K562 (cell line): Measurements from ENCODE around the gene ZSWIM7. TPM values are rescaled to one million over a fixed set of nuclear protein-coding genes. Genes with fewer than 3 reads are reported as not detected.

Experiments used
- ATAC-seq: fragments of 200-7000 bp; cut with Tn5 transposase; 3 replicates; pipeline ENCODE4 v1.9.1; 2020; ENCODE audit warnings: moderate library complexity
- BruUV-seq: library from RNA; stranded (reverse); fragments of 400-500 nt; replicated peaks from 2 replicates; lab custom pipeline; 2021; lab: Mats Ljungman, UMichigan
- CTCF ChIA-PET: fragments of 300-600 bp; formaldehyde crosslinking; extraction: SDS; loops from one replicate; lab custom pipeline; 2021; ENCODE audit warnings: low intra/inter-chr PET ratio; lab: Yijun Ruan, JAX
- POLR2A ChIA-PET: fragments of 300-600, 350-650 bp; sonication (Branson Sonifier 250); formaldehyde crosslinking; extraction: SDS; loops from one replicate; lab custom pipeline; 2021; ENCODE audit warnings: antibody characterized with exemption, inconsistent platforms; lab: Yijun Ruan, JAX
- DNase-seq, 4 experiments: peaks; one replicate each; pipeline versions ENCODE4 v3.0.0 to v3.0.0-alpha.2; 2011 to 2018; ENCODE audit warnings: low spot score in 3 of 4, mixed read lengths in 3 of 4; ENCODE audit errors: extremely low read depth in 1 of 4
- FAIRE-seq: peaks from 2 replicates; lab custom pipeline; 2011; peaks lifted over from hg19 to GRCh38; lab: Jason Lieb, UNC
- H2AFZ ChIP-seq: 2 replicates; pipeline ENCODE4 v1.6.0; 2011; ENCODE audit warnings: low read depth, low read length, control low read depth, inconsistent platforms
- H3K27ac ChIP-seq: fragments of 200-600 bp; 3 replicates; pipeline ENCODE4 v1.8.0; 2011; ENCODE audit warnings: low read depth, mild to moderate bottlenecking, control low read depth, inconsistent platforms, low read length, moderate library complexity, mixed read lengths; ENCODE audit errors: extremely low read depth
- H3K27me3 ChIP-seq, 2 experiments: fragments of 300-600 bp in 1 of 2; 2 replicates in 1 of 2; 3 replicates in 1 of 2; pipeline versions ENCODE4 v1.6.0 to v1.8.0; 2011; ENCODE audit warnings: inconsistent platforms in 2 of 2, low read length in 2 of 2, mild to moderate bottlenecking in 1 of 2, mixed read lengths in 1 of 2, moderate library complexity in 1 of 2; ENCODE audit not compliant: control insufficient read depth in 2 of 2, insufficient read depth in 2 of 2
- H3K36me3 ChIP-seq: fragments of 300-600 bp; 3 replicates; pipeline ENCODE4 v1.8.0; 2011; ENCODE audit warnings: mild to moderate bottlenecking, low read length, inconsistent platforms; ENCODE audit not compliant: control insufficient read depth, insufficient read depth
- H3K4me1 ChIP-seq, 2 experiments: fragments of 200-600 bp in 1 of 2; replicated peaks in 1 of 2; 2 replicates in 1 of 2; 3 replicates in 1 of 2; pipeline versions ENCODE4 v1.5.1 to v1.8.0; 2011; ENCODE audit warnings: inconsistent platforms in 2 of 2, low read length in 2 of 2, mild to moderate bottlenecking in 1 of 2, mixed read lengths in 1 of 2, moderate library complexity in 1 of 2; ENCODE audit not compliant: control insufficient read depth in 2 of 2, insufficient read depth in 2 of 2
- H3K4me2 ChIP-seq: 2 replicates; pipeline ENCODE4 v1.6.1; 2011; ENCODE audit warnings: low read length, control low read depth, inconsistent platforms, mixed read lengths; ENCODE audit not compliant: insufficient read depth
- H3K4me3 ChIP-seq: fragments of 200-600 bp; sonication (generic), shearing (Covaris generic); 2 replicates; pipeline ENCODE4 v1.5.1; 2016; ENCODE audit warnings: control low read depth, inconsistent platforms
- H3K79me2 ChIP-seq: fragments of 200-600 bp; 3 replicates; pipeline ENCODE4 v1.8.0; 2011; ENCODE audit warnings: low read length, inconsistent platforms; ENCODE audit not compliant: control insufficient read depth, insufficient read depth
- H3K9ac ChIP-seq, 2 experiments: 2 replicates each; pipeline versions ENCODE4 v1.6.0 to v1.6.1; 2011; ENCODE audit warnings: low read depth in 2 of 2, low read length in 2 of 2, control low read depth in 1 of 2, inconsistent platforms in 1 of 2, mild to moderate bottlenecking in 1 of 2, mixed read lengths in 1 of 2; ENCODE audit not compliant: insufficient read depth in 1 of 2
- H3K9me1 ChIP-seq: one replicate; pipeline ENCODE4 v1.6.0; 2011; ENCODE audit warnings: inconsistent platforms, mild to moderate bottlenecking, low read length, moderate library complexity; ENCODE audit not compliant: control insufficient read depth, insufficient read depth
- H3K9me3 ChIP-seq: replicated peaks from 2 replicates; pipeline ENCODE4 v1.5.1; 2011; ENCODE audit warnings: low read depth, low read length, inconsistent platforms; ENCODE audit not compliant: control insufficient read depth, insufficient read depth
- H4K20me1 ChIP-seq: replicated peaks from 2 replicates; pipeline ENCODE4 v1.6.1; 2011; ENCODE audit warnings: low read length, inconsistent platforms, mixed read lengths; ENCODE audit not compliant: control insufficient read depth, insufficient read depth
- CBX3 ChIP-seq, 2 experiments: IDR thresholded peaks; 1 replicate in 1 of 2; 2 replicates in 1 of 2; pipeline ENCODE4 v1.6.1; 2012; ENCODE audit warnings: inconsistent platforms in 2 of 2, low read length in 2 of 2, borderline replicate concordance in 1 of 2, control low read depth in 1 of 2
- ELF1 ChIP-seq: fragments of 200-800 bp; sonication (Bioruptor generic); IDR thresholded peaks from 2 replicates; pipeline ENCODE4 v1.6.1; 2016; ENCODE audit warnings: missing genetic modification characterization, missing compliant biosample characterization
- FOXP1 ChIP-seq: sonication (generic); formaldehyde crosslinking; IDR thresholded peaks from 2 replicates; pipeline ENCODE4 v1.8.0; 2022; ENCODE audit warnings: mild to moderate bottlenecking, missing genetic modification reagents
- KAT2B ChIP-seq: IDR thresholded peaks from one replicate; pipeline ENCODE4 v1.6.1; 2012; ENCODE audit warnings: low read depth, mild to moderate bottlenecking, control low read depth, inconsistent platforms, low read length, moderate library complexity
- MYNN ChIP-seq, 2 experiments: sonication (generic); formaldehyde crosslinking in 1 of 2; IDR thresholded peaks; 2 replicates each; pipeline versions ENCODE4 v1.5.0 to v1.6.1; 2016 to 2020; ENCODE audit warnings: antibody characterized with exemption in 1 of 2, missing genetic modification reagents in 1 of 2
- ZNF507 ChIP-seq: conservative IDR thresholded peaks from 2 replicates; pipeline ENCODE4 v1.6.1; 2017; ENCODE audit warnings: missing genetic modification characterization, missing compliant biosample characterization
- ZNF766 ChIP-seq: fragments of 200-800 bp; sonication (Bioruptor generic); conservative IDR thresholded peaks from 2 replicates; pipeline ENCODE4 v1.6.1; 2016; ENCODE audit warnings: missing genetic modification characterization, missing compliant biosample characterization
- WGBS: fragments of 100-300 bp; shearing (Covaris generic); methylation state at CpG from one replicate; pipeline ENCODE4 v1.1.6; 2016; ENCODE audit warnings: low coverage, mixed read lengths; ENCODE audit not compliant: insufficient coverage; ENCODE audit errors: missing lambda C conversion rate; 5-methylcytosine and 5-hydroxymethylcytosine counted together
- in situ Hi-C: fragments of 300-500 bp; cut with MboI; formaldehyde crosslinking; loops from 4 replicates; pipeline ENCODE4 v1.15.0; 2018; ENCODE audit warnings: inconsistent platforms, mixed read lengths
- intact Hi-C: fragments of 100-400 bp; cut with micrococcal nuclease; formaldehyde crosslinking; loops from 2 replicates; pipeline ENCODE4 v1.14.2; 2022
- polyA plus RNA-seq, 8 experiments: library from polyadenylated mRNA; depleted of rRNA in 4 of 8; stranded (reverse) in 5 of 8; unstranded in 3 of 8; fragments of >200 nt; fragmentation: Nextera tagmentation in 2 of 8; fragmentation: Illumina TruSeq in 1 of 8; extraction: Ambion mirVana in 2 of 8; extraction: Trizol in 1 of 8; gene quantifications; 2 replicates each; pipeline versions ENCODE4 v1.2.1 to v1.2.3, GENCODE V29; 2011 to 2014; ENCODE audit warnings: inconsistent platforms in 1 of 8, missing spikeins in 1 of 8
- total RNA-seq, 7 experiments: library from RNA; depleted of rRNA in 6 of 7; stranded (reverse); fragments of >200 nt in 6 of 7; fragmentation: Illumina TruSeq in 2 of 7; extraction: Trizol in 2 of 7; gene quantifications; 2 replicates each; pipeline versions ENCODE4 v1.2.1 to v1.2.3, GENCODE V29; 2011 to 2021; ENCODE audit warnings: low replicate concordance in 1 of 7

The ZSWIM7 gene
- total and polyA plus RNA-seq, 9 of the 15 experiments (the other 6 are each of a cell fraction or from before 2014, with no cell fraction given), result 5.9 to 18.7 (median 9.5) TPM

DNA sequence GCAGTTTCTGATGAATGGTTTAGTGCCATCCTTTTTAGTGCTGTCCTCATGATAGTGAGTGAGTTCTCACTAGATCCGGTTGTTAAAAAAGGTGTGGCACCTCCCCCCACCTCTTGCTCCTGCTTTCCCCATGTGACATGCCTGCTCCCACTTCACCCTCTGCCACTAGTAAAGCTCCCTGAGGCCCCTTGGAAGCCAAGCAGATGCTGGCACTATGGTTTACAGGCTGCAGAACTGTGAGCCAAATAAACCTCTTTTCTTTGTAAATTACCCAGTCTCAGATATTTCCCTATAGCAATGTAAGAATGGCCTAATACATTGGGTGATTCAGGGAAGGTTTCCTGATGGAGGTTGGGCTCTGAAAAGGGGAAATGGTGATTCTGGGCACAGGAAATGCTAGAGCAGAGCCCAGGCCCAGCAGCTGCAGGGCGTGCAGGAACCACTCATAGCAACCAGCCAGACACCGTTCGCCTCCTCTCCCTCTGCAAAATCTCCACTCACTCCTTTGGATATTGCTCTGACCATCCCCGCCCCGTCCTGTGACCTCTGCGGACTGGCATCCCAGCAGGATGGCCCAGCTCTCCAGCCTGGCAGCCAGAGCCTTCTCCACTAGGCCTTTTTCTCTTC, 57.2 kb downstream of the ZSWIM7 start:
- ATAC-seq (no peak), DNase-seq (no peak), FAIRE-seq (no peak)
- Histone ChIP-seq H3K27me3 (no peaks in the 10 kb centered on the region), H2AFZ (peak overlapping the region; percentile 32; the same call in 1 of the 2 replicates), H3K4me3 (no peak overlapping the region), H3K4me2 (no peak overlapping the region), H3K9me1 (no peaks in the 10 kb centered on the region), H3K9me3 (no peaks in the 10 kb centered on the region), H3K9ac (no peak overlapping the region), H4K20me1 (no peaks in the 10 kb centered on the region), H3K36me3 (no peaks in the 10 kb centered on the region), H3K79me2 (peaks cover 21% of the 10 kb centered on the region), H3K4me1 (peaks cover 8 to 26% of the 10 kb centered on the region in 2 experiments; a peak in 4 of 5 replicates), H3K27ac (no peak overlapping the region)
- intact Hi-C loops (loop anchor here (5.0 kb wide), 1 partner anchor 115 kb away; no protein-coding TSS in a partner anchor), in situ Hi-C loops (loop anchor here (10.0 kb wide), 2 partner anchors 52 to 108 kb away; partner anchors contain the start of genes TTC19 and ZSWIM7)
- ChIA-PET POLR2A (interaction anchor here (0.7 kb wide), 1 partner anchor 24 kb away, joined by 3 read pairs; no protein-coding TSS in a partner anchor), CTCF (no interaction called here)
- 68% methylated on average over 3 of the region's 7 CpGs for WGBS
- BruUV-seq, result no TSS peak
- TF ChIP-seq ZNF766 (CRISPR knock-in tag) (peak; percentile 84), ZNF507 (tag) (no peak), ELF1 (no peak), MYNN (IDR thresholded peaks at IDR 0.05) (no peak), MYNN (CRISPR knock-in tag; IDR thresholded peaks at IDR 0.05) (no peak), KAT2B (no peak), CBX3 (IDR thresholded peaks at IDR 0.05; ENCODE audit: borderline replicate concordance in 1 of 2, low read length in 2 of 2) (no peak), FOXP1 (CRISPR knock-in tag) (no peak)
